AG04449 (cell line): ENCODE measurements around the gene BTRC.

Experiments used
- CTCF ChIA-PET: fragments of 350-600 bp; formaldehyde crosslinking; extraction: SDS; loops from one replicate; lab custom pipeline; 2021; ENCODE audit warnings: antibody characterized with exemption; lab: Yijun Ruan, JAX
- POLR2A ChIA-PET: fragments of 400-600, 350-600 bp; formaldehyde crosslinking; extraction: SDS; loops from one replicate; lab custom pipeline; 2020; ENCODE audit warnings: antibody characterized with exemption, inconsistent platforms; lab: Yijun Ruan, JAX
- DNase-seq: peaks from one replicate; pipeline ENCODE4 v3.0.0-alpha.2; 2010; ENCODE audit warnings: low read depth, low spot score
- H3K4me3 ChIP-seq: 2 replicates; pipeline ENCODE4 v1.5.1; 2011; ENCODE audit warnings: low read depth, mild to moderate bottlenecking, control low read depth, low read length
- TF ChIP-seq, protein P1 (sequence below): IDR thresholded peaks from one replicate; pipeline ENCODE4 v1.5.1; 2011; ENCODE audit warnings: mild to moderate bottlenecking, moderate library complexity, low read length, control low read depth, inconsistent platforms; ENCODE audit not compliant: insufficient read depth; ENCODE audit errors: missing control alignments

BTRC gene

DNA sequence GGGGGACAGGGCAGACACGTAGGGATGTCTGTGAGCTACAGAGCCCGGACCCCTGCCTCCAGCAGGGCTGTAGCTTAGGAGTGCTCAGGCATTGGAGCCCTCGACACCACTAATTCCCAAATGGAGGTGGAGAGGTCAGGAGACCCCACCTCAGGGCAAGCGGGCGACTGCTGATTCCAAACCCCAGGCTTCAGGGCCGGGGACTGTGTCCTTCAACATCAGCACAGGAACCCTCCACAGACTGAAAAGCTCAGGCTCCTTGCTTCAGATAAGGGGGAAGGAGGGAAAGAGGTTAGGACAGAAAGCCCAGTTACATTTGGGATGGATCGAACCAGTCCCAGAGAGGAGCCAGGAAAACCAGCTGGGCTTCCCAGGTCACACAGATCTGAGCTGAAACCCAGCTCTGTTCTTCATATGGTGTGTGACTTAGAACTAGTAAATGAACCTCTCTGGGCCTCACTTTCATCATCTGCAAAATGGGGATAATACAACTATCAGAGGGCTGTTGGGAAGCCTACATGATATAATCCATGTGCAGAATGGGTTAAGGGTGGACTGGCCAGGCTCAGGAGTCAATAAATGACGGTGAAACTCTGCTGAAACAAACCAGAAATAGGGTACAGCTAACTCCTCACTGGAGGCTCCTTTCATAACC, 217.4 kb downstream of the BTRC start:
- TF ChIP-seq, protein P1, sequence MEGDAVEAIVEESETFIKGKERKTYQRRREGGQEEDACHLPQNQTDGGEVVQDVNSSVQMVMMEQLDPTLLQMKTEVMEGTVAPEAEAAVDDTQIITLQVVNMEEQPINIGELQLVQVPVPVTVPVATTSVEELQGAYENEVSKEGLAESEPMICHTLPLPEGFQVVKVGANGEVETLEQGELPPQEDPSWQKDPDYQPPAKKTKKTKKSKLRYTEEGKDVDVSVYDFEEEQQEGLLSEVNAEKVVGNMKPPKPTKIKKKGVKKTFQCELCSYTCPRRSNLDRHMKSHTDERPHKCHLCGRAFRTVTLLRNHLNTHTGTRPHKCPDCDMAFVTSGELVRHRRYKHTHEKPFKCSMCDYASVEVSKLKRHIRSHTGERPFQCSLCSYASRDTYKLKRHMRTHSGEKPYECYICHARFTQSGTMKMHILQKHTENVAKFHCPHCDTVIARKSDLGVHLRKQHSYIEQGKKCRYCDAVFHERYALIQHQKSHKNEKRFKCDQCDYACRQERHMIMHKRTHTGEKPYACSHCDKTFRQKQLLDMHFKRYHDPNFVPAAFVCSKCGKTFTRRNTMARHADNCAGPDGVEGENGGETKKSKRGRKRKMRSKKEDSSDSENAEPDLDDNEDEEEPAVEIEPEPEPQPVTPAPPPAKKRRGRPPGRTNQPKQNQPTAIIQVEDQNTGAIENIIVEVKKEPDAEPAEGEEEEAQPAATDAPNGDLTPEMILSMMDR = no peak
- no peak for DNase-seq
- ChIA-PET CTCF (interaction anchor here (0.8 to 9.6 kb wide), 33 partner anchors 12 to 503 kb away, joined by 3 to 281 read pairs (median 4); partner anchors contain the start of genes DPCD and POLL), POLR2A (no interaction called here)
- peak overlapping the region; percentile 72; the same call in 1 of the 2 replicates for H3K4me3 ChIP-seq

DNA sequence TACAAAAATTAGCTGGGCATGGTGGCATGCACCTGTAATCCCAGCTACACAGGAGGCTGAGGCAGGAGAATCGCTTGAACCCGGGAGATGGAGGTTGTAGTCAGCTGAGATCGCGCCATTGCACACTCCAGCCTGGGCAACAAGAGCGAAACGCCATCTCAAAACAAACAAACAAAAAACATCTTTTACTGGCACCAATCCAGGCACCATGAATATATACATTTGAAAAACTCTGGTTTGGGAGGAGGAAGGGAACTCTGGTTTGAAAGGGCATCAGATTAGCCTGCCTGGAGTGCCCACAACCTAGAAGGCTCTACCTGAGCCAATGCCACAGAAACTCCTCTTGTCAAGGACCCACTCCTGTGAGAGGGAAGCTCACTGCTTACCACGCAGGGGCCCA, 218.2 kb downstream of the BTRC start:
- no peak overlapping the region for H3K4me3 ChIP-seq
- ChIA-PET CTCF (interaction anchor here (2.1 to 9.6 kb wide), 8 partner anchors 11 to 411 kb away, joined by 9 to 281 read pairs (median 31); partner anchors contain the start of genes DPCD and POLL), POLR2A (no interaction called here)
- TF ChIP-seq, protein P1 = no peak
- no peak for DNase-seq

- no peak overlapping the region for H3K4me3 ChIP-seq
- TF ChIP-seq, protein P1 = no peak
- POLR2A ChIA-PET = no interaction called here
- no peak for DNase-seq
- CTCF ChIA-PET = interaction anchor here (3.8 to 9.6 kb wide), 3 partner anchors 11 to 359 kb away, joined by 30 to 281 read pairs (median 145); partner anchors contain the start of genes DPCD and POLL
Measured at GRCh38 chr10:101572785-101573184, 218.8 kb downstream of the BTRC start.

DNA sequence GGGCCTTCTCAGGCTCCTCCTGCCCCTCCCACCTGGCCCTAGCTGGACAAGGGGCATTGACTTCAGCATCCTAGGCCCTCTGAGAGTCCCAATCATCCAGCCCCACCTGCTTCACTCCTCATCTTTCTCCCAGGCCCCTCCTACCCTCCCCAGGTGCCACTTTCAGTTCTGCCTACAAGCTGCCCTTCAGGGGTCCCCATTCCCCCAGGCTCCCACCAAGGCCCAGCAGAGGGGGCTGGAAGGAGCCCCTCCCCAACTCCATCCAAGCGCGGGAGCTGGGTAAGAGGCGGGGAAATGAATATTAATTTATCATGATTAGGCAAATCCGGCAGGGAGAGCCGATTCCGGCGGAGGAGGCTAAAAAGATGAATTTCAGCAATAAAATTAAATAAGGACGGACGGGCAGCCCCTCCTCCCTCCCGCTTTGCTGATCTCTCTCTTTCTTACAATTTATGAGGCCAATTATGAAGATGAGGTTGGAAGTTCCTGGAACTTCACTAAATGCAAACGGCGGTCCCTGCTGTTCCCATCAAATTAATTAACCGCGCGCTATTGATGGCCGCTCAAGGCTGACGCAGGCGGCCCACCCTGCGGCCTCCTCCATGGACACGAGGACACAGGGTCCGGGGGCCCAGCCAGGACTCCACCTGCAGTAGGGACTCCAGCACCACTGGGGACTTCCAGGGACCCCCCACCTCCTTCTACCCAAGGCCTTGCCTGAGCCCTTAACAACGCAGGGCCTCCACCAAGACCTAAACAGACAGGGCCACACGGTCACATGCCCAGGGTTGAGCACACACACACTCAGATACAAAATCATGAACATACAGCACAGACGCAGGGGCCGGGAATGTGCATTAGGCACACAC, 220.2 kb downstream of the BTRC start:
- no peak for DNase-seq
- ChIA-PET POLR2A (interaction anchor here (0.5 kb wide), 1 partner anchor 199 kb away, joined by 4 read pairs; no protein-coding TSS in a partner anchor), CTCF (interaction anchor here (2.8 to 9.6 kb wide), 4 partner anchors 9 to 360 kb away, joined by 16 to 281 read pairs (median 88); partner anchors contain the start of genes DPCD and POLL)
- H3K4me3 ChIP-seq = no peak overlapping the region
- TF ChIP-seq, protein P1 = no peak

DNA sequence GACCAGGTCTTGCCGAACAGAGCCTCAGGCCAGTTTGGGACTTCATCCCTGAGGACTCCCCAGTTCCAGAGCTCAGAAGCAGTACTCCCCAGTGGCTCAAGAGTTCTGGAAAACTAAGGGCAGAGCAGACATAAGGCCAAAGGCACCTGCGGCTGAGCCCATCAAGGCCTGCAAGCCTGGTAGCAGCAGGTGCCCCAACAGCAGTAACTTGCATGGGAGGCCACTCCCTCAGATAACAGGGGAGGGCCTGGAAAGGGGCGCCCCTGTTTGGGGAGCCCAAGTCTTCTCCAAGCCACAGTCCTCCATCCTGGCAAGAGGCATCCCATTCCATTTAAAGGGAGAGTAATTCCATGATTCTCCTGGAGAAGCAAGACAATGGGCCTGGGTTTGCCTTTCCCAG, 221.1 kb downstream of the BTRC start:
- POLR2A ChIA-PET = interaction anchor here (0.7 kb wide), 1 partner anchor 524 kb away, joined by 3 read pairs; no protein-coding TSS in a partner anchor
- TF ChIP-seq, protein P1 = no peak
- no peak overlapping the region for H3K4me3 ChIP-seq
- CTCF ChIA-PET = interaction anchor here (0.8 to 2.8 kb wide), 2 partner anchors 17 to 361 kb away, joined by 3 to 16 read pairs; no protein-coding TSS in a partner anchor
- DNase-seq = no peak
